ENCODE data around the gene TPT1.
"Not testable (repeated sequence)": the region's sequence is repeated elsewhere in the genome, so short reads cannot be mapped to it uniquely, and the experiment has no call there.

Gene TPT1

DNA sequence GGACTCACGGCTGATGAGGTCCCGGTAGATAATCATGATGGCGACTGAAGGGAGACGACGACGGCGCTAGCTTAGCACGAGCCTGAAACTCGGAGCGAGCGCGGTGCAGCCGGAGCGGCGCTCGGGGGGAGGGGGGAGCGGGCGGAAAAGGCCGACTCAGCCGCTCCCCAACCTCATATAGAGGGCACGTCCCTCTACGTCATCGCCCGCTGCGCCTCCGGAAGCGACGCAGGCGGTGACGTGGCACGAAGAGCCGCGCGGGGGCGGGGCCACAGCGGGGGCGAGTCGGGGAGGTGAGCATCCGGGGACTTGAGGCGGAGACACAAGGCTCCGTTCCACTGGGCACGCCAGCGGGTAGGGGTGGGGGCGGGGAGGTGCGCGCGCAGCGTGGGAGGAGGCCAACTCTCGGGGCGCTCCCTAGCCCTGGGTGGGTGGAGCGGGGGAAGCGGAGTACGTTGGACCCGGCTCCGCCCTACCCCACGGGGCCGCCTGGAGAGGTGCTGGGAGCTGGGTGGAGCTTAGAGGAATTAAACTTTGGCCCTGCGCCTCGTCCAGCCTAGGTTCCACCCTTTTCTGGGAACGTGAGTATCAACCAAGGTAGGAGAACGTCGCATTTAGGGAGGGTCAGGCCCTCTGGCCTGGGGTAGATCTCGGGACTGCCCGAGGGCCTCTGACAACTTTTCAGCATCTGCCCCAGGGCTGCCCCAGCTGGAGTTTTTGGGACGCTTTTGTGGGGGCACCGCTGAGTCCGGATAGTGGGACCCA lies at the start of gene TPT1:
TPT1 (minus strand) TSS at position 150 of the 765 bp plus-strand sequence; CDS start at position 36, 114 bp downstream.
- DNase-seq (ENCODE audit: low read depth), result peak; percentile 99
- H3K4me3 ChIP-seq (ENCODE audit: low read depth, low read length), result peak within 1 kb of the TSS; percentile 99
- peak; percentile 89 for TF ChIP-seq POLR2A (IDR thresholded peaks at IDR 0.05; ENCODE audit: extremely low read depth, insufficient read length)
- TF ChIP-seq, protein P1, sequence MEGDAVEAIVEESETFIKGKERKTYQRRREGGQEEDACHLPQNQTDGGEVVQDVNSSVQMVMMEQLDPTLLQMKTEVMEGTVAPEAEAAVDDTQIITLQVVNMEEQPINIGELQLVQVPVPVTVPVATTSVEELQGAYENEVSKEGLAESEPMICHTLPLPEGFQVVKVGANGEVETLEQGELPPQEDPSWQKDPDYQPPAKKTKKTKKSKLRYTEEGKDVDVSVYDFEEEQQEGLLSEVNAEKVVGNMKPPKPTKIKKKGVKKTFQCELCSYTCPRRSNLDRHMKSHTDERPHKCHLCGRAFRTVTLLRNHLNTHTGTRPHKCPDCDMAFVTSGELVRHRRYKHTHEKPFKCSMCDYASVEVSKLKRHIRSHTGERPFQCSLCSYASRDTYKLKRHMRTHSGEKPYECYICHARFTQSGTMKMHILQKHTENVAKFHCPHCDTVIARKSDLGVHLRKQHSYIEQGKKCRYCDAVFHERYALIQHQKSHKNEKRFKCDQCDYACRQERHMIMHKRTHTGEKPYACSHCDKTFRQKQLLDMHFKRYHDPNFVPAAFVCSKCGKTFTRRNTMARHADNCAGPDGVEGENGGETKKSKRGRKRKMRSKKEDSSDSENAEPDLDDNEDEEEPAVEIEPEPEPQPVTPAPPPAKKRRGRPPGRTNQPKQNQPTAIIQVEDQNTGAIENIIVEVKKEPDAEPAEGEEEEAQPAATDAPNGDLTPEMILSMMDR (IDR thresholded peaks at IDR 0.05; ENCODE audit: low read depth, low read length), result no peak
- TF ChIP-seq, protein P2, sequence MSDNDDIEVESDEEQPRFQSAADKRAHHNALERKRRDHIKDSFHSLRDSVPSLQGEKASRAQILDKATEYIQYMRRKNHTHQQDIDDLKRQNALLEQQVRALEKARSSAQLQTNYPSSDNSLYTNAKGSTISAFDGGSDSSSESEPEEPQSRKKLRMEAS (IDR thresholded peaks at IDR 0.05; ENCODE audit: low read depth, low read length), result peak; percentile 66
- TF ChIP-seq MYC (IDR thresholded peaks at IDR 0.05; ENCODE audit: low read depth, low read length), result peak; percentile 57

DNA sequence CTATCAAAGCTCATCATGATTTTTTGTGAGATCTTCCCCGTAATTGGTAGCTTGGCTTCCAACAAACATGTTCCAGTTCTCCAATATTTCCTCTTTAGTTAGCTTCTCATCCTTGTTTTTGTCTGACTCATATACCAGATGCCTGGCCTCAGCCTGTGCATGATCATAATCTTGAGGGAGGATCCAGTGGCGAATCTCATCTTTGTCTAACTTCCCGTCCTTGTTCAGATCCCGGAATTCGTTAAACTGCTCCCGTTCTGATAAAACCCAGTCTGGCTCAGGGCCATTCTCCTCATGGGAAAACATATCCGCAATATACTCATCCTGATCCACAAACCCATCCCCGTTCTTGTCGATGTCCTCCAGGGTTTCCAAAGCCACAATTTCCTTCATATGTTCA lies 49.4 kb upstream of the TPT1 start:
- DNase-seq (ENCODE audit: low read depth); H3K4me3 ChIP-seq (ENCODE audit: low read depth, low read length): not testable (repeated sequence)

- no peak overlapping the region for H3K4me3 ChIP-seq (ENCODE audit: low read depth, low read length)
- DNase-seq (ENCODE audit: low read depth), result no peak
- TF ChIP-seq MYC (IDR thresholded peaks at IDR 0.05; ENCODE audit: low read depth, low read length), result no peak
- TF ChIP-seq, protein P1 (IDR thresholded peaks at IDR 0.05; ENCODE audit: low read depth, low read length), result no peak
- no peak for TF ChIP-seq POLR2A (IDR thresholded peaks at IDR 0.05; ENCODE audit: extremely low read depth, insufficient read length)
These were observed 47.7 kb upstream of the TPT1 start for GRCh38 chr13:45388664-45389063.

- DNase-seq (ENCODE audit: low read depth); H3K4me3 ChIP-seq (ENCODE audit: low read depth, low read length): not testable (repeated sequence)
These were observed 46.1 kb upstream of the TPT1 start for GRCh38 chr13:45386892-45387575.

GRCh38 chr13:45385907-45386553 lies 45.0 kb upstream of the TPT1 start:
- no peak for DNase-seq (ENCODE audit: low read depth)
- H3K4me3 ChIP-seq (ENCODE audit: low read depth, low read length), result no peak overlapping the region
- no peak for TF ChIP-seq POLR2A (IDR thresholded peaks at IDR 0.05; ENCODE audit: extremely low read depth, insufficient read length)
- no peak for TF ChIP-seq MYC (IDR thresholded peaks at IDR 0.05; ENCODE audit: low read depth, low read length)

- no peak for DNase-seq (ENCODE audit: low read depth)
- TF ChIP-seq, protein P2 (IDR thresholded peaks at IDR 0.05; ENCODE audit: low read depth, low read length), result no peak
- TF ChIP-seq, protein P1 (IDR thresholded peaks at IDR 0.05; ENCODE audit: low read depth, low read length), result no peak
- TF ChIP-seq POLR2A (IDR thresholded peaks at IDR 0.05; ENCODE audit: extremely low read depth, insufficient read length) (no peak), MYC (IDR thresholded peaks at IDR 0.05; ENCODE audit: low read depth, low read length) (no peak)
- no peak overlapping the region for H3K4me3 ChIP-seq (ENCODE audit: low read depth, low read length)
These were observed 44.3 kb upstream of the TPT1 start for GRCh38 chr13:45385320-45385719.

GRCh38 chr13:45384474-45385174 lies 43.6 kb upstream of the TPT1 start:
- no peak for DNase-seq (ENCODE audit: low read depth)
- no peak overlapping the region for H3K4me3 ChIP-seq (ENCODE audit: low read depth, low read length)
- TF ChIP-seq, protein P1 (IDR thresholded peaks at IDR 0.05; ENCODE audit: low read depth, low read length), result no peak
- TF ChIP-seq, protein P2 (IDR thresholded peaks at IDR 0.05; ENCODE audit: low read depth, low read length), result no peak
- TF ChIP-seq POLR2A (IDR thresholded peaks at IDR 0.05; ENCODE audit: extremely low read depth, insufficient read length) (no peak), MYC (IDR thresholded peaks at IDR 0.05; ENCODE audit: low read depth, low read length) (no peak)

GRCh38 chr13:45382739-45383138 lies 41.8 kb upstream of the TPT1 start:
- not testable (repeated sequence) for DNase-seq (ENCODE audit: low read depth); H3K4me3 ChIP-seq (ENCODE audit: low read depth, low read length)
